NCI-H2227 (cell line): ENCODE results near the gene ATP6V1B1.

Experiments
- DNase-seq: peaks from one replicate; lab custom pipeline; 2025; ENCODE audit not compliant: unreplicated experiment; lab: John Stamatoyannopoulos, UW

ATP6V1B1 gene

DNA sequence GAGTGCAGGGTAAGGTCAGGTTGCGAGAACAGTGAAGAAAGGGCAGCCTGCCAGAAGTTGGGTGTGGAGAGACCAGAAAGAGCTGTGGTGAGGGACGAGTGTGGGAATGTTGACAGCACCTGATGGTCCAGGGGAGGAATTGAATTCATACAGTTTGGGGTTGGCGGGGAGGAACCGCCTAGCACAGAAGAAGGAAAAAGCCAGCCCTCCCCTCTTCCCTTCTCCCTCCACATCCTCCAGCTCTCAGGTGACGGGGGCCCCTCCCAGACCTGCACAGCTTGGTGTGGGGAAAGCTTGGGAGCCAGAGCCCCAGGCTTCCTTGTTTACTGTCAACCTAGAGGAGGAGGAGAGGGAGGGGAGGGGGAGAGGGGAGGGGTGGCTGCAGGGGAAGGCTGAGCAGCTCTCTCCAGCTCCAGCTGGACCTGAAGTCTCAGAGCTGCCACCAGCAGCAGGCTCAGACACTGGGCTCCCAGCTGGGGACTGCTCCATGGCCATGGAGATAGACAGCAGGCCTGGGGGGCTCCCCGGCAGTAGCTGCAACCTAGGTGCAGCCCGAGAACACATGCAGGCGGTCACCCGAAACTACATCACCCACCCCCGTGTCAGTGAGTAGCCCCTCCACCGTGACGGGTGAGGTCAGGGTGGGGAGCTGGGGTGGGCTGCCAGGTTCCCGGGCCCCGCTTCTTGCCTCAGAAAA lies at the start of gene ATP6V1B1:
Gene ATP6V1B1 (plus strand): TSS at position 433 of the 697 bp plus-strand sequence. CDS start 55 bp downstream, at position 488.
- peak; percentile 45 for DNase-seq

DNA sequence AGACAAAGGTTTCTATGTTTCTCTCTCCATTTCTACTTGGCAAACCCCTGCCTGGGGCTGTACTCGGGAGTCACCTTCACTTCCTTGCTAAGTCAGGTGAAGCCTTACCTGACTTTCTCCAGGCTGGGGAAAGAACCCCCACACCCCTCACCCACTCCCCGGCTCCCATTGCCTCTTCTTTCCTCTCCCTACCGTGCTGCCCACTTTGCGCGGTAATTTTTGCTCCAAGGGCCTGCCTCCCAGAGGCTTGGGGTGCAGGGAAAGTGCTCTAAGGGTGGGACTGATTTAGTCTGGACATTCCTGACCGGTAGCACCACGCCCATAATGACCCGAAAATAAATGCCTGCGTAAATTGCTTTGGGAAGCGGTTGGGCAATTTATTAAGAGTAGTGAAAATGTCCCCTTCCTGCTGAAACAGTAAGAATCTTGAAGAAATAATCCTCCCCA lies 49.1 kb upstream of the ATP6V1B1 start:
- DNase-seq = peak; percentile 31

DNA sequence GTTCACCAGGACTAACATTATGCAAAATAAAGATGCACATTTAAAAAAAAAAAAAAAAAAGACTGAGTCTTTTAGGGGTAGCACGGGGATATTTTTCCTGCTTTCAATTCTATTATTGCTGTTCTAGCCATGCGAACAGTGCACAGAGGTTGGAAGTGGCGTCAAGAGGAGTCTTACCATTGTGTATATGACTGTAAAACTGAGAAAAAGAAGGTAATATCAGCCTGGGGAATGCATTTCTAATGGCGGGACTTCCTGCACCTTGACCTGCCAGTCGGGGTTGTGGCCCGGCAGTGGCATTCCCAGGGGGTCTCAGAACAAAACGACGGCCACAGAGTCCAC lies 48.5 kb upstream of the ATP6V1B1 start:
- DNase-seq = peak; percentile 27

GRCh38 chr2:70887550-70888246 lies 48.0 kb upstream of the ATP6V1B1 start:
- peak; percentile 90 for DNase-seq

GRCh38 chr2:70888366-70888922 lies 47.3 kb upstream of the ATP6V1B1 start:
- no peak for DNase-seq

GRCh38 chr2:70888923-70889715 lies 46.6 kb upstream of the ATP6V1B1 start:
- no peak for DNase-seq

GRCh38 chr2:70889716-70890037 lies 46.0 kb upstream of the ATP6V1B1 start:
- no peak for DNase-seq

- DNase-seq = no peak
These were observed 45.1 kb upstream of the ATP6V1B1 start for GRCh38 chr2:70890469-70891065.

DNA sequence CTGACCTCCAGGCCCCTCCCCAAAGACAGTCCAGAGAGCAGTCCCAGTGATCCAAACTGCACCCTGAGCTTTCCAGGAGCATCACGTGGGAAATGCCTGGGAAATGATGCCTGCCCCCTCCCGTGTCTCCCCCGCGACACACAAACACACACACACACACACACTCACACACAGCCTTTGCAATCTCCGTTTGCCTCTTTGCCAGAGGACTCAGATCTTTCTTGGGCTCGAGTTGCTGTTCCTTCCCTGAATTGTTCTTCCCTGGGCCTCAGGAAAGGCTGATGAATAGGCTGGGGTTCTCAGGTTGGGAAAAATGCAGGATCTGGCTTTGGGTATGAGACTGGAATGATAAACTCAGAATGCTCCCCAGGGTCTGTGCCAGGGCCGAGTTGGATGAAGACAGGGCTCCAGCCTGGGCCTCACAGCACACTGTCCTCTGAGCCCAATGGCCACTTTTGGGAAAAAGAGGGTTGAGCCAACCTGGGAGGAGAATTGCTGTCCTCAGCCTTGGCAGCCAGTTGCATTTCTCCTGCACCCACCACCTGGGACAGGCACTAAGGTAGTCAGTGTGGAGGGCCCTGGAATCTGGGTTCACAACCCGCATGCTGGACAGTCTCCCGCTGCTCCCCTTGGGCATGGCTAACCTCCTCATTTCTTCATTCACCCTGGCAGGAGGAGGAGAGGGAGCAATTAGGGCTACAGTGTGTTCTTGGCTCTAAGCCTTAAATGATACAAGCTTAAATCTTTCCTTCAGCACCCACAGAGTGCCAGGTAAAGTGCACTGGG lies 43.9 kb upstream of the ATP6V1B1 start:
- peak; percentile 24 for DNase-seq

DNA sequence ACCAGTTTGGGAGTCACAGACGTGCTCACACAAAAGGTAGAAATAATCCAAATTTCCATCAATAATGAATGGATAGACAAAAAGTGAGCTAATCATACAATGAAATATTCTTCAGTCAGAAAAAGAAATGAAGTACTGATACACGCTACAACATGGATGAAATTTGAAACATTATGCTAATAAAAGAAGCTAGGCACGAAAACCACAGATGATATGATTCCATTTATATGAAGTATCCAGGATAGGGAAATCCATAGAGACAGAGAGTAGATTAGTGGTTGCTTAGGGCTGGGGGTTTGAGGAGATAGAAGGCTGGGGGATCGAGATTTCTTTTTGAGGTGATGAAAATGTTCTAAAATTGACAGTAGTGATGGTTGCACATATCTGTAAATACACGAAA lies 43.0 kb upstream of the ATP6V1B1 start:
- DNase-seq = no peak

GRCh38 chr2:70893186-70893585 lies 42.5 kb upstream of the ATP6V1B1 start:
- no peak for DNase-seq

DNA sequence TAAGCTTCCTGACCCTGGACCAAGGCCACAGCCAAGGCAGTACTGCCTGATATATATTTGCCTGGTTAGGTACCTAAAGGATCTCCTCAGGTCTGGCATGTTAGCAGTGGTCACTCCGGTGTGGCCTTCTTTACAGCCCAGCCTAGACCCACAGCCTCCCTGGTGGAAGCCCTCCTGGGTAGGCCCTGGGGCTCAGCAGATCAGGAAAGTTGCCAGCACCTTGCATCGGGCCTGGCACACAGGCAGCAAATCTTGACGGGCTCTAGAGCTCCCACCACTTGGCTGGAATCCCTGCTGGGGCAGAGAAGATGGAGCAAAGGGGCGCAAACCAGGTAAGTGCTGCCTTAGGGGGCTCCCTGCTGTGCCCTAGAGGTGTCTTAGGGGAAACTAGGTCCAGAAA lies 40.9 kb upstream of the ATP6V1B1 start:
- DNase-seq = no peak

DNA sequence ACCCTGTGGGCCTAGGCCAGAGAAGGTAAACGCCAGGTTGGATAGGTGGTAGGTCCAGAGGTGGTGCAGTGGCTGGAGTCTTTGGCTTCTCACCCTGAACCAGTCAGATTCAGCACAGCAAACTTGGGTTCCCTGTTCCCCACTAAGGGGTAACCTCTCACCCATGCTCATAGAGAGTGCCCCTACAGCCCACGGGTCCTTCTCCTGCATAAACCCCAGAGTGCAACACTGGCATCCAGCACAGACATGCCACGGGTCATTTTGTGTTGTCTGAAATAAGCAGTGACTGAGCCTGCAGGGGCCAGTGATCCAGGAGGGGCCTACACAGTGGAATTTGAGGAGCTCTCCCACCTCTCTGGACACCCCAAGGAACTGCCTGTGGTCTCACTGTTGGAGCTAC lies 40.5 kb upstream of the ATP6V1B1 start:
- DNase-seq = no peak

DNA sequence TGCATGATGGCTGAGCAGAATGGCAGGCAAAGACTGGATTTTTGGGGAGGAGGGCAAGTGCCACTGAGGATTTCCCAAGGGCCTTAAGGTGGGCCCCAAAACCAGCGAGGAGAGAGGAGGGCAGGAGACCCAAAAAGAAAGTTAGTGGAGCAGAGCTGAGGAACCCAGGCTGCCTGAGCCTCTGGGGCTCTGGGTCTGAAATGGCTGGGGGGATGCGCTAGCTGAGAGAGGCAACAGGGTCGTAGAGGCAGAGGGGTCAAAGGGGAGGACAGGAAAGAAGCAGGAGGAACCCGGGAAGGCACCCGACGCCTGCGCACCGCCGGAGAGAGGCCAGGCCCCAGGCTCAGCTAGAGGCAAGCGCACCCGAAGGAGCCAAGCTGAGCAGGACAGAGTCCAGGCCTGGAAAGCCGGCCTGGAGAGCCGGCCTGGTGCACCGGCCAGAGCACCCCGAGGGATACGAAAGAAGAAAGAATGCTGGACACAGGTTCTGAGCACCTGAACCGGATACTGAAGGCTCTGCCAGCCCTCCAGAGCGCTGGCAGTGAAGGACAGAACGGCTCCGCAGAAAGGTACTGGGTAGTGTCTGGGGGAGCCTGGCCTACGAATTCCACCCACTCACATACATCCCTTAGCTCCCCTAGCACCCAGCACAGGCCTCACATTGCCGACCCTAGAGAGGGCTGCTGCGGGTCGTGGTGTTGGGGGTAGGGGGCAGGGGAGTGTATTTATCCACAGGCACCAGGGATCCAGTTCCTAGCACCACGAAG lies 39.5 kb upstream of the ATP6V1B1 start:
- no peak for DNase-seq

- DNase-seq = no peak
These were observed 38.9 kb upstream of the ATP6V1B1 start for GRCh38 chr2:70896765-70897202.

DNA sequence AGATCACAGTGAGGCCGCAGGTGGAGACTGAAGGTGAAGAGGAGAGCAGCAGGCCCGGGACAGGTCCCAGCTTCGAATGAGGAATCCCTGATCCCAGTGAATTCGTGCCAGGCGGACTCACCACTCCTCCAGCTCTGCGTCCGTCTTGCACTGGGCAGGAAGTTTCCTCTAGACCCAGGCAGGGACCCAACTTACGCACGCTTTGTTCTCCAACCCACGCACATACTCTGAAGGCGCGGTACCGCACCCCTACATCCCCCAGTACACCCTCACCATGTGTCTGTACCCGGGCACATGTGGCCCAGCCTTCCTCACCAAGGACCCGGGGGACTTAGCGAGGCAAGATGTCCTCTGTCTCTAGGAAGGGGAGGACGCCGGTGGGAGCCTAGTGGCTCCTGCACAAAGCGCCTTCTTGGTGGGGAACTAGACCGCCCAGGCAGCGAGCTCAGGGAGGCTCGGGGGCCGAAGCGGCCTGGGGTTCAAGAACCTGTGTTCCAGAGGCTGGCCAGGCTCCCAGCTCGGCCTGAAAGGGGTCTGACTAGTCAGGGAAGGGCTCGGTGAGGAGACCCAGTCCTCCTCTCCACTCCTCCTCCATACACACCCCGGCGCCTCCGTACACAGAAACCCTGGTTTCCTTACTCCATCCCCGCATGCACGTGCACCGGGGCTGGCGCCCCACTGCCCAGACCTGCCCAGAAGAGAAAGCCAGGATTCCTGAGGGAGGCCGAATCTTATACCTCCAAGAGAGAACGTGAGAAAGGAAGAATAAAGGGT lies 38.3 kb upstream of the ATP6V1B1 start:
- DNase-seq = no peak

GRCh38 chr2:70897977-70898226 lies 37.8 kb upstream of the ATP6V1B1 start:
- DNase-seq = no peak

DNA sequence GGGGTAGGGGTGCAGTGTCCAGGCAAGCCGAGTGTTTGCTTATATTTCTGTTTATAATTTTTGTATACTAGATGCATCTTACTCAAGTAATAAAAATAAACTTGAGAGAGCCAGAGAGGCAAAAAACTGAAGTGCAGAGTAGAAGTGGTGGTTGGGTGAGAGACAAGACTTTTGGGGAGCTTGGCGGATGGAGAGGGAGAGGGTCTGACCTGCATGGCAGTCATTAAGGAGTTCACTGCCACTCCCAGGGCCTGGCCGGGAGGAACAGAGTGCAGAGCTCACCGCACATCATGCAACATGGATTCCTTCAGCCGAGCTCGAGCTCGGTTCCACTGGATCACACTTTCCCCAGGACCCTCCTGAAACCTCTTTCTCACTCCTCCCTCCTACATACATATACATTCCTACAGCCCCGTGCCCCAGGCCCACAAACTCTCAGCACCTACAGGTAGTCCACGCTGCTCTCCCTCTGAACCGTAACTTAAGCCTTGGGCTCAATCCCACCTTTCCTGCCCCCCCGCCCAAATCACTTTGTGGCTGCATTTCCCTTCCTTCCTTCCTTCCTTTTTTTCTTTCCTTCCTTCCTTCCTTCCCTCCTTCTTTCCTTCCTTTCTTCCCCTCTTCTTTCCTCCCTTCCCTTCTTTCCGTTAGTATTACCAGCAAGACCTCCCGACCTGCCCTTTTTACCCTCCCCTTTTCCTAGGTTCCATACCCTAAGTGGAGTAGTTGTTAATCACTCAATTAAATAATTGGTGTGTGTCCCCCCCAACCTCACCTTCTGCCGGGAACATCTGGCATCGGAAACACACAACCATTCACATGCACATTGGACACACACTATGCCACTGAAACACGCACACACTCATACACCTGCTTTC lies 37.1 kb upstream of the ATP6V1B1 start:
- DNase-seq = no peak
